H1 (cell line): ENCODE data around the gene CAMKK1. TPM values are rescaled to one million over a fixed set of nuclear protein-coding genes. Genes with fewer than 3 reads are reported as not detected.

ENCODE experiments used
- ATF2 ChIP-seq: IDR thresholded peaks from 2 replicates; pipeline ENCODE4 v1.6.1; 2012; ENCODE audit warnings: low read length, inconsistent platforms
- POU5F1 ChIP-seq: IDR thresholded peaks from 2 replicates; pipeline ENCODE4 v1.6.1; 2011; ENCODE audit warnings: low read depth, mild to moderate bottlenecking, low read length, moderate library complexity
- RAD21 ChIP-seq, 2 experiments: IDR thresholded peaks in 1 of 2; conservative IDR thresholded peaks in 1 of 2; 2 replicates each; pipeline ENCODE4 v1.6.1; 2011; ENCODE audit warnings: low read depth in 2 of 2, low read length in 2 of 2, improper control_type of control experiment in 1 of 2, inconsistent platforms in 1 of 2, mild to moderate bottlenecking in 1 of 2, moderate library complexity in 1 of 2
- RFX5 ChIP-seq: IDR thresholded peaks from 2 replicates; pipeline ENCODE4 v1.6.1; 2011; ENCODE audit warnings: low read depth, low read length, improper control_type of control experiment, borderline replicate concordance
- RXRA ChIP-seq: IDR thresholded peaks from 2 replicates; pipeline ENCODE4 v1.6.1; 2011; ENCODE audit warnings: low read depth, mild to moderate bottlenecking, low read length, moderate library complexity; ENCODE audit not compliant: insufficient read depth
- TAF7 ChIP-seq: optimal IDR thresholded peaks from 2 replicates; pipeline ENCODE3; 2011; ENCODE audit warnings: low read depth, mild to moderate bottlenecking, inconsistent platforms, low read length, moderate library complexity, borderline replicate concordance
- polyA plus RNA-seq, 7 experiments: library from polyadenylated mRNA; depleted of rRNA in 3 of 7; stranded (reverse) in 5 of 7; unstranded in 2 of 7; fragments of >200 nt in 5 of 7; fragments of 200-250 nt in 2 of 7; gene quantifications; 1 replicate in 5 of 7; 2 replicates in 1 of 7; 4 replicates in 1 of 7; pipeline versions ENCODE4 v1.2.1 to v1.2.3, GENCODE V29; 2011 to 2013; ENCODE audit warnings: missing spikeins in 2 of 7, mixed read lengths in 2 of 7
- total RNA-seq: library from RNA; stranded (reverse); fragmentation: NEBNext Ultra II Directional; extraction: Animal tissue kit (Norgen Biotek cat#: 25700); gene quantifications from 2 replicates; pipeline ENCODE4 v1.2.1, GENCODE V29; 2021
- TF ChIP-seq, protein P1 (sequence below), 3 experiments: IDR thresholded peaks; 1 replicate in 2 of 3; 2 replicates in 1 of 3; pipeline versions ENCODE4 v1.5.1 to v1.6.1; 2011; ENCODE audit warnings: low read length in 3 of 3, mild to moderate bottlenecking in 3 of 3, inconsistent platforms in 2 of 3, low read depth in 1 of 3, moderate library complexity in 1 of 3; ENCODE audit not compliant: insufficient read depth in 1 of 3; ENCODE audit errors: control extremely low read depth in 1 of 3

CAMKK1 gene
- total and polyA plus RNA-seq, 2 of the 8 experiments (the other 6 are each of a cell fraction or from before 2014, with no cell fraction given), result 7.1 to 7.6 TPM

- TF ChIP-seq, protein P1, sequence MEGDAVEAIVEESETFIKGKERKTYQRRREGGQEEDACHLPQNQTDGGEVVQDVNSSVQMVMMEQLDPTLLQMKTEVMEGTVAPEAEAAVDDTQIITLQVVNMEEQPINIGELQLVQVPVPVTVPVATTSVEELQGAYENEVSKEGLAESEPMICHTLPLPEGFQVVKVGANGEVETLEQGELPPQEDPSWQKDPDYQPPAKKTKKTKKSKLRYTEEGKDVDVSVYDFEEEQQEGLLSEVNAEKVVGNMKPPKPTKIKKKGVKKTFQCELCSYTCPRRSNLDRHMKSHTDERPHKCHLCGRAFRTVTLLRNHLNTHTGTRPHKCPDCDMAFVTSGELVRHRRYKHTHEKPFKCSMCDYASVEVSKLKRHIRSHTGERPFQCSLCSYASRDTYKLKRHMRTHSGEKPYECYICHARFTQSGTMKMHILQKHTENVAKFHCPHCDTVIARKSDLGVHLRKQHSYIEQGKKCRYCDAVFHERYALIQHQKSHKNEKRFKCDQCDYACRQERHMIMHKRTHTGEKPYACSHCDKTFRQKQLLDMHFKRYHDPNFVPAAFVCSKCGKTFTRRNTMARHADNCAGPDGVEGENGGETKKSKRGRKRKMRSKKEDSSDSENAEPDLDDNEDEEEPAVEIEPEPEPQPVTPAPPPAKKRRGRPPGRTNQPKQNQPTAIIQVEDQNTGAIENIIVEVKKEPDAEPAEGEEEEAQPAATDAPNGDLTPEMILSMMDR (IDR thresholded peaks at IDR 0.05; ENCODE audit: control extremely low read depth in 1 of 3, insufficient read depth in 1 of 3, low read depth in 1 of 3, low read length in 3 of 3), result no peak
- TF ChIP-seq POU5F1 (no peak), TAF7 (no peak), RFX5 (no peak), RXRA (no peak), RAD21 (IDR thresholded peaks at IDR 0.05 in 1 of 2, conservative IDR thresholded peaks at IDR 0.05 in 1 of 2; ENCODE audit: low read depth in 2 of 2, low read length in 2 of 2) (no peak), ATF2 (no peak)
Measured at GRCh38 chr17:3861761-3862681, 30.8 kb downstream of the CAMKK1 start (continued).
